Measurements from ENCODE around the gene RFX3. TPM values are rescaled to one million over a fixed set of nuclear protein-coding genes. Genes with fewer than 3 reads are reported as not detected.

RFX3 gene
- total and polyA plus RNA-seq, 4 donors = 0.30 to 4.6 (median 1.5) TPM

GRCh38 chr9:3348169-3348568, 177.6 kb downstream of the RFX3 start (continued):
- TF ChIP-seq REST (IDR thresholded peaks at IDR 0.05) = no peak
- no peak for TF ChIP-seq TAF1 (conservative IDR thresholded peaks at IDR 0.05)
- no peak for TF ChIP-seq SP1 (IDR thresholded peaks at IDR 0.05)
- TF ChIP-seq NR2F2 (IDR thresholded peaks at IDR 0.05) = no peak
- TF ChIP-seq FOXA2 (IDR thresholded peaks at IDR 0.05) = no peak
- TF ChIP-seq GABPA (IDR thresholded peaks at IDR 0.05 in 1 of 2, conservative IDR thresholded peaks at IDR 0.05 in 1 of 2) = no peak
- no peak for TF ChIP-seq JUND (IDR thresholded peaks at IDR 0.05)
- TF ChIP-seq MAX (IDR thresholded peaks at IDR 0.05) = no peak

- no peak for TF ChIP-seq ATF3 (IDR thresholded peaks at IDR 0.05)
- no peak for TF ChIP-seq MAX (IDR thresholded peaks at IDR 0.05)
- TF ChIP-seq JUND (IDR thresholded peaks at IDR 0.05) = no peak
- no peak for TF ChIP-seq RXRA (IDR thresholded peaks at IDR 0.05)
- no peak for TF ChIP-seq EGR1 (IDR thresholded peaks at IDR 0.05; ENCODE audit: low read depth in 2 of 2)
- TF ChIP-seq YY1 (IDR thresholded peaks at IDR 0.05) = no peak
- TF ChIP-seq FOXA2 (IDR thresholded peaks at IDR 0.05) = no peak
- no peak for TF ChIP-seq GABPA (IDR thresholded peaks at IDR 0.05 in 1 of 2, conservative IDR thresholded peaks at IDR 0.05 in 1 of 2)
- TF ChIP-seq REST (IDR thresholded peaks at IDR 0.05) = no peak
- TF ChIP-seq RAD21 (IDR thresholded peaks at IDR 0.05) = no peak
- no peak for TF ChIP-seq CTCF (IDR thresholded peaks at IDR 0.05; ENCODE audit: low read depth, low read length, missing input control)
- no peak for TF ChIP-seq NR2F2 (IDR thresholded peaks at IDR 0.05)
- no peak for TF ChIP-seq FOXA1 (IDR thresholded peaks at IDR 0.05)
- no peak for TF ChIP-seq SP1 (IDR thresholded peaks at IDR 0.05)
- Histone ChIP-seq H3K27ac (ENCODE audit: low read depth in 1 of 2, low read length in 2 of 2) (no peak overlapping the region), H3K27me3 (ENCODE audit: control insufficient read depth in 4 of 4, insufficient read depth in 4 of 4, low read length in 3 of 4) (no peaks in the 10 kb centered on the region), H3K36me3 (ENCODE audit: control insufficient read depth in 4 of 4, insufficient read depth in 3 of 4, low read depth in 1 of 4, low read length in 3 of 4) (no peaks in the 10 kb centered on the region), H3K4me1 (ENCODE audit: control insufficient read depth in 4 of 4, insufficient read depth in 4 of 4, low read length in 3 of 4) (no peaks in the 10 kb centered on the region), H3K9ac (ENCODE audit: low read depth in 1 of 2, low read length in 2 of 2) (no peak overlapping the region), H3K9me3 (ENCODE audit: control insufficient read depth in 4 of 4, low read length in 3 of 4) (no peaks in the 10 kb centered on the region), H3K4me3 (ENCODE audit: low read depth in 1 of 3, low read length in 3 of 3) (no peak overlapping the region)
- DNase-seq (ENCODE audit: low spot score) = no peak
- WGBS = 94% methylated on average over 3 of the region's 3 CpGs
Measured at GRCh38 chr9:3346549-3346948, 179.3 kb downstream of the RFX3 start.

All from liver (tissue), 9 donors.